HCT116 (cell line): ENCODE measurements around the gene THSD7B. TPM values are rescaled to one million over a fixed set of nuclear protein-coding genes. Genes with fewer than 3 reads are reported as not detected.

Experiments
- ATAC-seq: fragments of 200-7000 bp; cut with Tn5 transposase; 2 replicates; pipeline ENCODE4 v1.9.1; 2020; ENCODE audit warnings: mild to moderate bottlenecking, moderate library complexity
- BruUV-seq: library from RNA; stranded (reverse); fragments of 400-500 nt; replicated peaks from 2 replicates; lab custom pipeline; 2021; lab: Mats Ljungman, UMichigan
- CTCF ChIA-PET: fragments of 300-600 bp; sonication (Branson Sonifier 250); formaldehyde crosslinking; loops from one replicate; lab custom pipeline; 2021; ENCODE audit warnings: antibody characterized with exemption; lab: Charles Lee
- POLR2A ChIA-PET: fragments of 300-600, 350-600 bp; sonication (Branson Sonifier 250); formaldehyde crosslinking; loops from one replicate; lab custom pipeline; 2021; ENCODE audit warnings: antibody characterized with exemption; lab: Charles Lee
- RAD21 ChIA-PET, 2 experiments: fragments of 300-600 bp; sonication (Branson Sonifier 250); formaldehyde crosslinking; loops; one replicate each; lab custom pipeline; 2023; ENCODE audit warnings: low total read pairs in 2 of 2; ENCODE audit not compliant: uncharacterized antibody in 2 of 2, unreplicated experiment in 2 of 2, low non-redundant PET in 1 of 2; lab: Charles Lee
- DNase-seq: peaks from one replicate; pipeline ENCODE4 v3.0.0-alpha.2; 2010; ENCODE audit warnings: low read depth, low spot score
- H2AFZ ChIP-seq: fragments of 200-600 bp; shearing (Covaris generic), sonication (generic); 2 replicates; pipeline ENCODE4 v1.6.1; 2017; ENCODE audit warnings: low read depth, mixed run types, mixed read lengths, antibody characterized with exemption, low read length; ENCODE audit not compliant: poor library complexity, severe bottlenecking
- H3K27ac ChIP-seq: 2 replicates; pipeline ENCODE4 v1.5.1; 2012; ENCODE audit warnings: low read depth, low read length
- H3K27me3 ChIP-seq: fragments of 200-600 bp; sonication (generic); 2 replicates; pipeline ENCODE4 v1.6.1; 2016; ENCODE audit warnings: mixed run types, low read length, mixed read lengths; ENCODE audit not compliant: insufficient read depth
- H3K36me3 ChIP-seq, 2 experiments: fragments of 200-500 bp in 1 of 2; fragments of 200-600 bp in 1 of 2; sonication (Bioruptor generic) in 1 of 2; sonication (generic) in 1 of 2; 2 replicates each; pipeline versions ENCODE4 v1.5.1 to v1.6.1; 2014 to 2016; ENCODE audit warnings: low read length in 2 of 2, inconsistent platforms in 1 of 2, mixed read lengths in 1 of 2, mixed run types in 1 of 2; ENCODE audit not compliant: insufficient read depth in 2 of 2, control insufficient read depth in 1 of 2
- H3K4me1 ChIP-seq, 2 experiments: fragments of 200-600 bp in 1 of 2; sonication (generic) in 1 of 2; 2 replicates each; pipeline versions ENCODE4 v1.5.1 to v1.6.1; 2012 to 2017; ENCODE audit warnings: low read length in 2 of 2, inconsistent platforms in 1 of 2, mild to moderate bottlenecking in 1 of 2, mixed read lengths in 1 of 2, mixed run types in 1 of 2, moderate library complexity in 1 of 2; ENCODE audit not compliant: insufficient read depth in 2 of 2, control insufficient read depth in 1 of 2
- H3K4me2 ChIP-seq: fragments of 200-600 bp; sonication (generic); 2 replicates; pipeline ENCODE4 v1.6.1; 2017; ENCODE audit warnings: mixed run types, low read length, mixed read lengths
- H3K4me3 ChIP-seq, 2 experiments: fragments of 200-600 bp in 1 of 2; sonication (generic) in 1 of 2; replicated peaks in 1 of 2; 2 replicates each; pipeline ENCODE4 v1.5.1; 2011 to 2016; ENCODE audit warnings: low read length in 2 of 2, control low read depth in 1 of 2, low read depth in 1 of 2, mild to moderate bottlenecking in 1 of 2, mixed read lengths in 1 of 2, mixed run types in 1 of 2
- H3K79me2 ChIP-seq: fragments of 200-600 bp; sonication (generic); 2 replicates; pipeline ENCODE4 v1.6.1; 2017; ENCODE audit warnings: mild to moderate bottlenecking, mixed run types, low read length, moderate library complexity, mixed read lengths; ENCODE audit not compliant: insufficient read depth
- H3K9ac ChIP-seq: fragments of 200-600 bp; sonication (generic); 2 replicates; pipeline ENCODE4 v1.6.1; 2016; ENCODE audit warnings: low read length, mixed read lengths
- H3K9me2 ChIP-seq: fragments of 200-600 bp; sonication (generic), shearing (Covaris generic); 2 replicates; pipeline ENCODE4 v1.6.1; 2017; ENCODE audit warnings: mixed run types, mild to moderate bottlenecking, moderate library complexity; ENCODE audit not compliant: insufficient read depth
- H3K9me3 ChIP-seq, 2 experiments: fragments of 200-500 bp in 1 of 2; fragments of 200-600 bp in 1 of 2; sonication (Bioruptor generic) in 1 of 2; sonication (generic) in 1 of 2; 2 replicates each; pipeline ENCODE4 v1.6.1; 2014 to 2017; ENCODE audit warnings: low read length in 2 of 2, mixed read lengths in 2 of 2, inconsistent platforms in 1 of 2, low read depth in 1 of 2, mild to moderate bottlenecking in 1 of 2, mixed run types in 1 of 2, moderate library complexity in 1 of 2; ENCODE audit not compliant: control insufficient read depth in 1 of 2, insufficient read depth in 1 of 2
- H4K20me1 ChIP-seq: fragments of 200-600 bp; sonication (generic), shearing (Covaris generic); 2 replicates; pipeline ENCODE4 v1.6.1; 2017; ENCODE audit warnings: mixed run types, mild to moderate bottlenecking, moderate library complexity; ENCODE audit not compliant: insufficient read depth
- CEBPB ChIP-seq: IDR thresholded peaks from 2 replicates; pipeline ENCODE4 v1.6.1; 2012; ENCODE audit warnings: low read depth
- EGR1 ChIP-seq: IDR thresholded peaks from 2 replicates; pipeline ENCODE4 v1.6.1; 2012; ENCODE audit warnings: low read depth
- ELF1 ChIP-seq: IDR thresholded peaks from 2 replicates; pipeline ENCODE4 v1.6.1; 2012; ENCODE audit warnings: low read depth, borderline replicate concordance
- EZH2 ChIP-seq: fragments of 200-600 bp; sonication (generic); IDR thresholded peaks from 2 replicates; pipeline ENCODE4 v1.6.1; 2017; ENCODE audit warnings: antibody characterized with exemption, mixed run types
- EZH2phosphoT487 ChIP-seq: fragments of 200-600 bp; IDR thresholded peaks from 2 replicates; pipeline ENCODE4 v1.6.1; 2018; ENCODE audit warnings: antibody characterized with exemption, borderline replicate concordance
- FOSL1 ChIP-seq: IDR thresholded peaks from 2 replicates; pipeline ENCODE4 v1.6.1; 2012; ENCODE audit warnings: low read depth
- JUND ChIP-seq: IDR thresholded peaks from 2 replicates; pipeline ENCODE4 v1.6.1; 2012
- POLR2A ChIP-seq: IDR thresholded peaks from 2 replicates; pipeline ENCODE4 v1.7.0; 2011; ENCODE audit warnings: borderline replicate concordance; ENCODE audit not compliant: insufficient read depth, insufficient read length; ENCODE audit errors: extremely low read depth
- POLR2AphosphoS5 ChIP-seq: IDR thresholded peaks from 2 replicates; pipeline ENCODE4 v1.6.1; 2011; ENCODE audit warnings: mild to moderate bottlenecking, low read depth, low read length, moderate library complexity
- RAD21 ChIP-seq: IDR thresholded peaks from 2 replicates; pipeline ENCODE4 v1.6.1; 2012; ENCODE audit warnings: low read depth, mild to moderate bottlenecking
- SIN3A ChIP-seq: IDR thresholded peaks from 2 replicates; pipeline ENCODE4 v1.6.1; 2012; ENCODE audit warnings: low read depth
- SP1 ChIP-seq: IDR thresholded peaks from 2 replicates; pipeline ENCODE4 v1.6.1; 2012; ENCODE audit warnings: low read depth
- SRF ChIP-seq: IDR thresholded peaks from 2 replicates; pipeline ENCODE4 v1.6.1; 2012; ENCODE audit warnings: low read depth
- TCF7L2 ChIP-seq: IDR thresholded peaks from 2 replicates; pipeline ENCODE4 v1.7.0; 2011; ENCODE audit warnings: borderline replicate concordance, inconsistent platforms; ENCODE audit not compliant: insufficient read depth, insufficient read length; ENCODE audit errors: extremely low read depth
- YY1 ChIP-seq: IDR thresholded peaks from 2 replicates; pipeline ENCODE4 v1.6.1; 2011; ENCODE audit warnings: low read length, low read depth, moderate library complexity, mild to moderate bottlenecking; ENCODE audit not compliant: insufficient replicate concordance; ENCODE audit errors: extremely low read depth
- intact Hi-C: fragments of 100-400 bp; cut with micrococcal nuclease; formaldehyde crosslinking; loops from 2 replicates; pipeline ENCODE4 v1.10.0; 2022
- total RNA-seq: library from RNA; stranded (reverse); gene quantifications from one replicate; pipeline ENCODE4 v1.2.1, GENCODE V29; 2021; ENCODE audit not compliant: unreplicated experiment
- TF ChIP-seq, protein P1 (sequence below): IDR thresholded peaks from 2 replicates; pipeline ENCODE4 v1.6.1; 2012
- TF ChIP-seq, protein P2 (sequence below), 3 experiments: fragments of 200-600 bp in 1 of 3; sonication (generic) in 1 of 3; IDR thresholded peaks in 2 of 3; conservative IDR thresholded peaks in 1 of 3; 2 replicates each; pipeline ENCODE4 v1.5.1; 2012 to 2017; ENCODE audit warnings: low read depth in 2 of 3, low read length in 2 of 3, antibody characterized with exemption in 1 of 3, borderline replicate concordance in 1 of 3, control low read depth in 1 of 3, mild to moderate bottlenecking in 1 of 3, mixed read lengths in 1 of 3, mixed run types in 1 of 3, moderate library complexity in 1 of 3; ENCODE audit not compliant: insufficient read depth in 1 of 3
- TF ChIP-seq, protein P3 (sequence below): IDR thresholded peaks from 2 replicates; pipeline ENCODE4 v1.6.1; 2012
- TF ChIP-seq, protein P4 (sequence below): IDR thresholded peaks from 2 replicates; pipeline ENCODE4 v1.6.1; 2012; ENCODE audit warnings: low read depth

Gene THSD7B
- total RNA-seq, 1 experiment from 2014 or later: not detected

DNA sequence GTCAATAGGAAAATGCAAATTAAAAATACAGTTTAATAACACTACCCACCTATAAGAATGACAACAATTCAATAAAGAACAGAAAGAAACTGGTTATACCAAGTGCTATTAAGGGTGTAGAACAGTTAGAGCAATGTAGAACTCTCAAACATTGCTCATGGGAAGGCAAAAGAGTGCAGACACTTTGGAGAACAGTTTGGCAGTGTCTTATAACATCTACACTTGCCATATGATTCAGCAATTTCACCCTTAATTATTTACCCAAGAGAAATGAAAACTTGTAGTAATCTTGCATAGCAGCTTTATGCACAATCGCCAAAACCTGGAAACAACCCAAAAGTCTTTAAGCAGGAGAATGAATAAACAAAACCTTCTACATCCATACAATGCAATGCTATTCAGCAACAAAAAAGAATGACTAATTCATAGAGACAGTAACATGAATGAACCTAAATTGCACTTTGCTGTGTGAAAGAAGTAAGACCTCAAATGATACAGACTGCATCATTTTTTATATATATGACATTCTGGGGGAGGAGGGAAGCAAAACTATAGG, 455.2 kb downstream of the THSD7B start:
- no peaks in the 10 kb centered on the region for H3K36me3 ChIP-seq
- H4K20me1 ChIP-seq: no peaks in the 10 kb centered on the region
- no peak overlapping the region for H2AFZ ChIP-seq
- peaks cover 6 to 13% of the 10 kb centered on the region in 2 experiments; a peak in 2 of 4 replicates for H3K9me3 ChIP-seq
- no peaks in the 10 kb centered on the region for H3K4me1 ChIP-seq
- no peaks in the 10 kb centered on the region for H3K79me2 ChIP-seq
- H3K4me3 ChIP-seq: no peak overlapping the region
- TF ChIP-seq YY1 (no peak), POLR2AphosphoS5 (no peak), EZH2 (no peak), EGR1 (no peak), SIN3A (no peak), ELF1 (no peak), EZH2phosphoT487 (no peak), TCF7L2 (no peak), FOSL1 (no peak), CEBPB (no peak), SP1 (no peak), RAD21 (no peak), JUND (no peak), SRF (no peak), POLR2A (no peak)
- TF ChIP-seq, protein P1, sequence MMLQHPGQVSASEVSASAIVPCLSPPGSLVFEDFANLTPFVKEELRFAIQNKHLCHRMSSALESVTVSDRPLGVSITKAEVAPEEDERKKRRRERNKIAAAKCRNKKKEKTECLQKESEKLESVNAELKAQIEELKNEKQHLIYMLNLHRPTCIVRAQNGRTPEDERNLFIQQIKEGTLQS: no peak
- TF ChIP-seq, protein P2, sequence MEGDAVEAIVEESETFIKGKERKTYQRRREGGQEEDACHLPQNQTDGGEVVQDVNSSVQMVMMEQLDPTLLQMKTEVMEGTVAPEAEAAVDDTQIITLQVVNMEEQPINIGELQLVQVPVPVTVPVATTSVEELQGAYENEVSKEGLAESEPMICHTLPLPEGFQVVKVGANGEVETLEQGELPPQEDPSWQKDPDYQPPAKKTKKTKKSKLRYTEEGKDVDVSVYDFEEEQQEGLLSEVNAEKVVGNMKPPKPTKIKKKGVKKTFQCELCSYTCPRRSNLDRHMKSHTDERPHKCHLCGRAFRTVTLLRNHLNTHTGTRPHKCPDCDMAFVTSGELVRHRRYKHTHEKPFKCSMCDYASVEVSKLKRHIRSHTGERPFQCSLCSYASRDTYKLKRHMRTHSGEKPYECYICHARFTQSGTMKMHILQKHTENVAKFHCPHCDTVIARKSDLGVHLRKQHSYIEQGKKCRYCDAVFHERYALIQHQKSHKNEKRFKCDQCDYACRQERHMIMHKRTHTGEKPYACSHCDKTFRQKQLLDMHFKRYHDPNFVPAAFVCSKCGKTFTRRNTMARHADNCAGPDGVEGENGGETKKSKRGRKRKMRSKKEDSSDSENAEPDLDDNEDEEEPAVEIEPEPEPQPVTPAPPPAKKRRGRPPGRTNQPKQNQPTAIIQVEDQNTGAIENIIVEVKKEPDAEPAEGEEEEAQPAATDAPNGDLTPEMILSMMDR (IDR thresholded peaks at IDR 0.05 in 2 of 3, conservative IDR thresholded peaks at IDR 0.05 in 1 of 3; ENCODE audit: borderline replicate concordance in 1 of 3, insufficient read depth in 1 of 3, low read depth in 2 of 3, low read length in 2 of 3): no peak
- TF ChIP-seq, protein P3, sequence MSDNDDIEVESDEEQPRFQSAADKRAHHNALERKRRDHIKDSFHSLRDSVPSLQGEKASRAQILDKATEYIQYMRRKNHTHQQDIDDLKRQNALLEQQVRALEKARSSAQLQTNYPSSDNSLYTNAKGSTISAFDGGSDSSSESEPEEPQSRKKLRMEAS: no peak
- TF ChIP-seq, protein P4, sequence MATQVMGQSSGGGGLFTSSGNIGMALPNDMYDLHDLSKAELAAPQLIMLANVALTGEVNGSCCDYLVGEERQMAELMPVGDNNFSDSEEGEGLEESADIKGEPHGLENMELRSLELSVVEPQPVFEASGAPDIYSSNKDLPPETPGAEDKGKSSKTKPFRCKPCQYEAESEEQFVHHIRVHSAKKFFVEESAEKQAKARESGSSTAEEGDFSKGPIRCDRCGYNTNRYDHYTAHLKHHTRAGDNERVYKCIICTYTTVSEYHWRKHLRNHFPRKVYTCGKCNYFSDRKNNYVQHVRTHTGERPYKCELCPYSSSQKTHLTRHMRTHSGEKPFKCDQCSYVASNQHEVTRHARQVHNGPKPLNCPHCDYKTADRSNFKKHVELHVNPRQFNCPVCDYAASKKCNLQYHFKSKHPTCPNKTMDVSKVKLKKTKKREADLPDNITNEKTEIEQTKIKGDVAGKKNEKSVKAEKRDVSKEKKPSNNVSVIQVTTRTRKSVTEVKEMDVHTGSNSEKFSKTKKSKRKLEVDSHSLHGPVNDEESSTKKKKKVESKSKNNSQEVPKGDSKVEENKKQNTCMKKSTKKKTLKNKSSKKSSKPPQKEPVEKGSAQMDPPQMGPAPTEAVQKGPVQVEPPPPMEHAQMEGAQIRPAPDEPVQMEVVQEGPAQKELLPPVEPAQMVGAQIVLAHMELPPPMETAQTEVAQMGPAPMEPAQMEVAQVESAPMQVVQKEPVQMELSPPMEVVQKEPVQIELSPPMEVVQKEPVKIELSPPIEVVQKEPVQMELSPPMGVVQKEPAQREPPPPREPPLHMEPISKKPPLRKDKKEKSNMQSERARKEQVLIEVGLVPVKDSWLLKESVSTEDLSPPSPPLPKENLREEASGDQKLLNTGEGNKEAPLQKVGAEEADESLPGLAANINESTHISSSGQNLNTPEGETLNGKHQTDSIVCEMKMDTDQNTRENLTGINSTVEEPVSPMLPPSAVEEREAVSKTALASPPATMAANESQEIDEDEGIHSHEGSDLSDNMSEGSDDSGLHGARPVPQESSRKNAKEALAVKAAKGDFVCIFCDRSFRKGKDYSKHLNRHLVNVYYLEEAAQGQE: no peak
- intact Hi-C loops: no loop called here
- H3K4me2 ChIP-seq: no peak overlapping the region
- ATAC-seq: no peak
- ChIA-PET POLR2A (no interaction called here), RAD21 (no interaction called here), CTCF (no interaction called here)
- no peaks in the 10 kb centered on the region for H3K9me2 ChIP-seq
- no peak overlapping the region for H3K27ac ChIP-seq
- no TSS peak for BruUV-seq
- DNase-seq: no peak
- H3K9ac ChIP-seq: no peak overlapping the region
- H3K27me3 ChIP-seq: no peaks in the 10 kb centered on the region
